Mucosa of stomach (tissue), 1 donor: Measurements from ENCODE around the gene TMEM205.
"Not testable (repeated sequence)": the region's sequence is repeated elsewhere in the genome, so short reads cannot be mapped to it uniquely, and the experiment has no call there.

Source experiments
- H3K27me3 ChIP-seq: one replicate; pipeline ENCODE4 v1.7.0; 2013; ENCODE audit warnings: mild to moderate bottlenecking, low read length; ENCODE audit not compliant: control insufficient read depth, insufficient read depth
- H3K36me3 ChIP-seq: one replicate; pipeline ENCODE4 v1.7.0; 2013; ENCODE audit warnings: low read length; ENCODE audit not compliant: control insufficient read depth, insufficient read depth
- H3K4me1 ChIP-seq: one replicate; pipeline ENCODE4 v1.7.0; 2013; ENCODE audit warnings: mild to moderate bottlenecking, low read length; ENCODE audit not compliant: control insufficient read depth, insufficient read depth
- H3K4me3 ChIP-seq: one replicate; pipeline ENCODE4 v1.7.0; 2013; ENCODE audit warnings: low read length
- H3K9ac ChIP-seq: one replicate; pipeline ENCODE4 v1.7.0; 2013; ENCODE audit warnings: mild to moderate bottlenecking, low read length, moderate library complexity
- H3K9me3 ChIP-seq: one replicate; pipeline ENCODE4 v1.7.0; 2013; ENCODE audit warnings: mild to moderate bottlenecking, low read length, moderate library complexity; ENCODE audit not compliant: control insufficient read depth
- donor health status: Pancreatic carcinoma.

Gene TMEM205

DNA sequence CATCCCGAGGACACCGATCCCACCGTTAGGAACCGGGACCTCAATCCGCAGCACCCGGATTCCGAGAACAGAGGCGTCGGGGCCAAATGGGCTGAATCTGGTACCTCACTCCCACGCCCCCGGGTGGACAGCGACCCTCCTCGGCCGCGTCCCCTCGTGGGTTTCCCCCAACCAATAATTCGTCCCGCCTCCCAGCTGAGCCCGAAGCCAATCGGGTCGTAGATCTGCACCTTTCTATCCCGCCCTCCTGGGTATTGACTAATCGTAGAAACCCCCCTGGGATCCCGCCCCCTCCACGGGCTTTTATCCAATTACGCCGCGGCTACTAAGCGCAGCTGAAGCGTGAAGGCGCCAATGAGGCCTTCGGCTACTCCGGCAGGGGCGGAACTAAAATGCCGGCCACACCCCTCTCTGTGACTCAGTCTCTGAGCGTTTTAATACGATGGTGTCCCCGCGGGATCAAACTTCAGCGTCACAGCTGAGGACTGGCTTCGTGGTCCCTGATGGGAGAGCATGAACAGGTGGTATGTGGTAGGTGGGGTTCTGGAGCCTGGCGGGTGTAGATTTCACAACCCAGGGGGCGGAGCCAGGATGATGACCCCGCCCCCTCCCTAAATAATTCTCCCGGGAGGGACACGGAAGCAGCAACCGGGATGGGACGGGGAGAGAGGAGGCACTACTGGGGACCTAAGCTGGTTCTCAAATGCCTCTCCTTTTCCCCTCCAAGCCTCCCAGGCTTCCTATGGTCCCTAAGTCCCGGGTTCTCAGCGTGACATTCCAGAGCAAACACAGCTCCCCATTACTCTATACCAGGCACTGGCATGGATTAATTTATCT, at the start of gene TMEM205, which contains the start of gene CCDC159:
Gene TMEM205, minus strand, starts transcription at position 165 of the 837 bp plus-strand sequence. CDS start 649 bp downstream, outside the sequence.
Gene CCDC159, plus strand, starts transcription at position 416 of the 837 bp plus-strand sequence. Its CDS starts 88 bp downstream, at position 504.
- H3K4me3 ChIP-seq = peak within 1 kb of the TSS; percentile 39
- H3K9me3 ChIP-seq = no peaks in the 10 kb centered on the region
- H3K36me3 ChIP-seq = no peaks in the 10 kb centered on the region
- H3K9ac ChIP-seq = peak within 1 kb of the TSS; percentile 61
- peaks cover 17% of the 10 kb centered on the region for H3K4me1 ChIP-seq
- no peaks in the 10 kb centered on the region for H3K27me3 ChIP-seq

- no peaks in the 10 kb centered on the region for H3K9me3 ChIP-seq
- no peaks in the 10 kb centered on the region for H3K27me3 ChIP-seq
- H3K36me3 ChIP-seq = no peaks in the 10 kb centered on the region
- H3K4me3 ChIP-seq = no peak overlapping the region
- H3K4me1 ChIP-seq = no peaks in the 10 kb centered on the region
- no peak overlapping the region for H3K9ac ChIP-seq
These were observed 45.0 kb upstream of the TMEM205 start for GRCh38 chr19:11390933-11391680.

DNA sequence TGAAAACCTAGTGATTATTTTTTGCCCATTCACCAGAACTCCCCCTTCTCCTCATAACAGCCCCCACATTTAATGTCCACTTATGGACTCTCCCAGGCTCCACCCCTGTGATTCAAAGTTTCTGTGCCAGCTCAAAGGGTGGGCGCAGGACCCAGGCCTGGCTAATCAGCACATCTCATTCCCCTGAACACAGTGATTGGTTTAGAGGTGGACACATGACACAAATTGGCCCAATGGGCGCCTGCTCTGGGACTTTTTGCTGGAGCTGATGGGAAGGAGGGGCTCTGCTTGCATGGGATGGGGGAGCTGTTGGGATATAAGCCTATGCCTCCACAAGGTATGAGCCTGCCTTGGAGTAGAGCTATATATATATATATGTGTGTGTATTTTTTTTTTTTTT, 44.3 kb upstream of the TMEM205 start:
- H3K9ac ChIP-seq = no peak overlapping the region
- no peaks in the 10 kb centered on the region for H3K4me1 ChIP-seq
- H3K9me3 ChIP-seq = no peaks in the 10 kb centered on the region
- no peaks in the 10 kb centered on the region for H3K36me3 ChIP-seq
- no peak overlapping the region for H3K4me3 ChIP-seq
- no peaks in the 10 kb centered on the region for H3K27me3 ChIP-seq

- Histone ChIP-seq H3K36me3 (no peaks in the 10 kb centered on the region), H3K27me3 (peaks cover 11% of the 10 kb centered on the region), H3K9me3 (no peaks in the 10 kb centered on the region), H3K4me3 (no peak overlapping the region), H3K4me1 (peaks cover 20% of the 10 kb centered on the region), H3K9ac (no peak overlapping the region)
These were observed 41.3 kb upstream of the TMEM205 start for GRCh38 chr19:11387162-11388034.

DNA sequence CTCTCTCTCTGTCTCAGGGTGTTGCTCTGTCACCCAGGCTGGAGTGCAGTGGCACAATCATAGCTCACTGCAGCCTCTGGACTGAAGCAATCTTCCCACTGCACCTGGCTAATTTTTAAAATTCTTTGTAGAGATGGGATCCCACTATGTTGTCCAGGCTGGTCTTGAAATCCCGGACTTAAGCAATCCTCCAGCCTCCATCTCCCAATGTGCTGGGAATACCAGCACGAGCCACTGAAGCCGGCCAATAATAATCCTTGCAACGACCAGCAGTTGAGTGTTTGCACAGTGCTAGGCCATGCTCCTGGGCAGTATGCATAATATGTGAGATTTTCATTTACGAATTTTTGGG, 38.7 kb upstream of the TMEM205 start:
- Histone ChIP-seq H3K27me3 (peaks cover 11% of the 10 kb centered on the region), H3K4me3 (no peak overlapping the region), H3K9ac (no peak overlapping the region), H3K4me1 (peaks cover 35% of the 10 kb centered on the region), H3K36me3 (no peaks in the 10 kb centered on the region), H3K9me3 (no peaks in the 10 kb centered on the region)

- Histone ChIP-seq H3K4me1 (peaks cover 38% of the 10 kb centered on the region), H3K4me3 (peak overlapping the region; percentile 8)
These were observed 37.6 kb upstream of the TMEM205 start for GRCh38 chr19:11383706-11384048.

DNA sequence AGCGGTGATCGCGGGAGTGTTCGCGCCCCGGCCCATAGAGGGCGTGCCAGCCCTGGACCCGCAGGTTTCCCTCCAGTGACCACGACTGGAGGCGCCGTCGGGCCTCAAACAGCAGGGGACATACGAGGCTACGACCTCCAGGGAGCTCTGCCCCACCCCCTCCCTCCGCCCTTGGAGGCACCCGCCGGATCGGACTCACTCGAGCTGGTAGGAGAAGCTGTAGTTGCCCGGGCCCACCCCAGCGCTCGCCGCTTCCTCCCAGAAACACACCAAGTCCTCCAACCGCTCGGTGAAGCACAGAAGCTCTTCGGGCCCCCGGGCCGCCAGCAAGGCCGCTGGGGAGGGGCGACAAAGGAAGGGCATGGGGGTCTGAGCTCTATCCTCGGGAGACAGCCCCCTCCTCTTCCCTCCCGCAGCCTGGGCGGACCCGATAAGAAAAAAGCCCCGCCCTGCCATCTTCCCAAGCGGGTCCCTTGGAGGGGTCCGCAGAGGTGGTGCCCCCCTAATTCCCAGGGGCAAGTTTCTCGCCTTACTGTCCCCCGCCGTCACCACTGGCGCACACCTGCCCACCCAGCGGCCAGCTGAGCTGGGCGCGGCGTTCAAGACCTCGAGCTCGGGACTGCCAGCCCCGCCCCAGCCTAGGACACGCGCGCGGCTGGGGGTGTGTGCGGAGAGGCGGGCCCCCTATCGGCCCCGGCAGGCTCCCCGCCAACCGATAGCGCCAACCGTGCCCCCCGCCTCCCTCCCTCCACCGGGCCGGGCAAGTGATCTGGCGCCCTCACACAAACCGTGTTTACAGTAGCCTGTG, 37.0 kb upstream of the TMEM205 start:
- H3K9ac ChIP-seq = peak overlapping the region; percentile 43
- H3K36me3 ChIP-seq = no peaks in the 10 kb centered on the region
- H3K9me3 ChIP-seq = no peaks in the 10 kb centered on the region
- no peak overlapping the region for H3K4me3 ChIP-seq
- H3K4me1 ChIP-seq = peaks cover 44% of the 10 kb centered on the region
- H3K27me3 ChIP-seq = peaks cover 11% of the 10 kb centered on the region

More at GRCh38 chr19:11383706-11384048, 37.6 kb upstream of the TMEM205 start:
- peaks cover 11% of the 10 kb centered on the region for H3K27me3 ChIP-seq
- H3K9ac ChIP-seq = peak overlapping the region; percentile 43
- H3K36me3 ChIP-seq = no peaks in the 10 kb centered on the region
- no peaks in the 10 kb centered on the region for H3K9me3 ChIP-seq

GRCh38 chr19:11380653-11381537, 34.8 kb upstream of the TMEM205 start:
- peaks cover 59% of the 10 kb centered on the region for H3K4me1 ChIP-seq
- no peaks in the 10 kb centered on the region for H3K9me3 ChIP-seq
- peak overlapping the region; percentile 4 for H3K4me3 ChIP-seq
- no peaks in the 10 kb centered on the region for H3K36me3 ChIP-seq
- H3K9ac ChIP-seq = peak overlapping the region; percentile 42
- peaks cover 11% of the 10 kb centered on the region for H3K27me3 ChIP-seq

DNA sequence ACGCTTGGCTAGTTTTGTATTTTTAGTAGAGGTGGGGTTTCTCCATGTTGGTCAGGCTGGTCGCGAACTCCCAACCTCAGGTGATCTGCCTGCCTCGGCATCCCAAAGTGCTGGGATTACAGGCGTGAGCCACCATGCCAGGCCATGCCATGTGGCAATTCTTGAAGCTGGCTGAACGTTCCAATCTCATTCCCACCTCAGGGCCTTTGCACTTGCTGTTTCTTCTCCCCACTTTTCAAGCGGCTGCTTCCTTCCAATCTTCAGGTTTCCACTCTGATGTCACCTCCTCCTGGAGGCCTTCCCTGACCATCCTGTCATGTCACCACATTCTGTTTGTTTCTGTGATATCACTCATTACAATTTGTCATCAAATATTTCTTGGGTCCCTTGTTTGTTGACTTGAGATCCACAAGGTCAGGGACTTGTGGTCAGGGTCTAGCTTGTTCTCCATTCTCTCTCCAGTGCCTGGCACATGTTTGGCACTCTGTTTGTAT, 33.8 kb upstream of the TMEM205 start:
- H3K9ac ChIP-seq = no peak overlapping the region
- H3K4me3 ChIP-seq = no peak overlapping the region
- H3K4me1 ChIP-seq = peaks cover 66% of the 10 kb centered on the region
- H3K9me3 ChIP-seq = no peaks in the 10 kb centered on the region
- no peaks in the 10 kb centered on the region for H3K36me3 ChIP-seq
- peaks cover 11% of the 10 kb centered on the region for H3K27me3 ChIP-seq

- not testable (repeated sequence) for H3K9ac ChIP-seq, H3K9me3 ChIP-seq, H3K4me3 ChIP-seq, H3K36me3 ChIP-seq
- Histone ChIP-seq H3K4me1 (peaks cover 65% of the 10 kb centered on the region), H3K27me3 (peaks cover 11% of the 10 kb centered on the region)
These were observed 33.3 kb upstream of the TMEM205 start for GRCh38 chr19:11379269-11379845.
